ENCODE data around the gene KATNB1. TPM values are rescaled to one million over a fixed set of nuclear protein-coding genes. Genes with fewer than 3 reads are reported as not detected.
A peak's percentile ranks its signal among the peaks of the same experiment; 100 is the strongest.

The KATNB1 gene
- total RNA-seq, 1 experiment from 2014 or later, result 60.4 TPM

DNA sequence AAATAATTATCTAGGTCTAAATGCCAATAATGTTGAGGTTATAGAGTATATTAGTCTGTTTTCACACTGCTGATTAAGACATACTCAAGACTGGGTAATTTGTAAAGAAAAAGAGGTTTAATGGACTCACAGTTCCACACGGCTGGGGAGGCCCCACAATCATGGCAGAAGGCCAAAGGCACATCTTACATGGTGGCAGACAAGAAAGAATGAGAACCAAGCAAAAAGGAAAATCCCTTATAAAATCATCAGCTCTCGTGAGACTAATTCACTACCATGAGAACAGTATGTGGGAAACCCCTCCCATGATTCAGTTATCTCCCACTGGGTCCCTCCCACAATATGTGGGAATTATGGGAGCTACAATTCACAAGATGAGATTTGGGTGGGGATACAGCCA is 2.9 kb upstream of the KATNB1 start:
- H3K9me3 Mint-ChIP-seq, result no peaks in the 10 kb centered on the region; the same call in 1 of the 2 replicates
- TF ChIP-seq, protein P1, sequence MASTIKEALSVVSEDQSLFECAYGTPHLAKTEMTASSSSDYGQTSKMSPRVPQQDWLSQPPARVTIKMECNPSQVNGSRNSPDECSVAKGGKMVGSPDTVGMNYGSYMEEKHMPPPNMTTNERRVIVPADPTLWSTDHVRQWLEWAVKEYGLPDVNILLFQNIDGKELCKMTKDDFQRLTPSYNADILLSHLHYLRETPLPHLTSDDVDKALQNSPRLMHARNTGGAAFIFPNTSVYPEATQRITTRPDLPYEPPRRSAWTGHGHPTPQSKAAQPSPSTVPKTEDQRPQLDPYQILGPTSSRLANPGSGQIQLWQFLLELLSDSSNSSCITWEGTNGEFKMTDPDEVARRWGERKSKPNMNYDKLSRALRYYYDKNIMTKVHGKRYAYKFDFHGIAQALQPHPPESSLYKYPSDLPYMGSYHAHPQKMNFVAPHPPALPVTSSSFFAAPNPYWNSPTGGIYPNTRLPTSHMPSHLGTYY (CRISPR knock-in tag; IDR thresholded peaks at IDR 0.05), result no peak
- TF ChIP-seq ETV6 (CRISPR knock-in tag; IDR thresholded peaks at IDR 0.05) (no peak), STAT6 (CRISPR knock-in tag; conservative IDR thresholded peaks at IDR 0.05; ENCODE audit: low read depth) (no peak), ESRRA (CRISPR knock-in tag; IDR thresholded peaks at IDR 0.05; ENCODE audit: borderline replicate concordance) (no peak), KAT7 (CRISPR knock-in tag; IDR thresholded peaks at IDR 0.05; ENCODE audit: borderline replicate concordance) (no peak), E2F5 (CRISPR knock-in tag; IDR thresholded peaks at IDR 0.05) (no peak), SMAD3 (CRISPR knock-in tag; IDR thresholded peaks at IDR 0.05; ENCODE audit: borderline replicate concordance) (no peak), TEAD4 (CRISPR knock-in tag; IDR thresholded peaks at IDR 0.05) (no peak), ZNF263 (CRISPR knock-in tag; IDR thresholded peaks at IDR 0.05; ENCODE audit: low read depth) (no peak), TCF7 (CRISPR knock-in tag; IDR thresholded peaks at IDR 0.05; ENCODE audit: low read depth) (no peak), NFE2L1 (CRISPR knock-in tag; IDR thresholded peaks at IDR 0.05) (no peak), ZNF671 (CRISPR knock-in tag; IDR thresholded peaks at IDR 0.05) (no peak), IRF2 (CRISPR knock-in tag; IDR thresholded peaks at IDR 0.05; ENCODE audit: borderline replicate concordance, low read depth) (no peak), SMAD4 (CRISPR knock-in tag; IDR thresholded peaks at IDR 0.05) (no peak)
- TF ChIP-seq, protein P2, sequence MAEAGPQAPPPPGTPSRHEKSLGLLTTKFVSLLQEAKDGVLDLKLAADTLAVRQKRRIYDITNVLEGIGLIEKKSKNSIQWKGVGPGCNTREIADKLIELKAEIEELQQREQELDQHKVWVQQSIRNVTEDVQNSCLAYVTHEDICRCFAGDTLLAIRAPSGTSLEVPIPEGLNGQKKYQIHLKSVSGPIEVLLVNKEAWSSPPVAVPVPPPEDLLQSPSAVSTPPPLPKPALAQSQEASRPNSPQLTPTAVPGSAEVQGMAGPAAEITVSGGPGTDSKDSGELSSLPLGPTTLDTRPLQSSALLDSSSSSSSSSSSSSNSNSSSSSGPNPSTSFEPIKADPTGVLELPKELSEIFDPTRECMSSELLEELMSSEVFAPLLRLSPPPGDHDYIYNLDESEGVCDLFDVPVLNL (CRISPR knock-in tag; IDR thresholded peaks at IDR 0.05; ENCODE audit: borderline replicate concordance, low read depth), result no peak
- POLR2A ChIA-PET, result no interaction called here
- H3K27ac Mint-ChIP-seq, result no peak overlapping the region
- ATAC-seq (no peak), DNase-seq (ENCODE audit: low spot score) (no peak)
- CTCF ChIA-PET, result no interaction called here
- H3K36me3 Mint-ChIP-seq, result no peaks in the 10 kb centered on the region
- no peak overlapping the region for H3K4me3 Mint-ChIP-seq
- H3K27me3 Mint-ChIP-seq (ENCODE audit: low read depth), result peaks cover 3% of the 10 kb centered on the region; the same call in 1 of the 2 replicates
- peaks cover 16% of the 10 kb centered on the region for H3K4me1 Mint-ChIP-seq

- H3K36me3 Mint-ChIP-seq, result no peaks in the 10 kb centered on the region
- H3K27me3 Mint-ChIP-seq (ENCODE audit: low read depth), result peaks cover 3% of the 10 kb centered on the region; the same call in 1 of the 2 replicates
- H3K27ac Mint-ChIP-seq, result peak overlapping the region; percentile 99; the same call in 1 of the 2 replicates
- no peak for ATAC-seq
- H3K9me3 Mint-ChIP-seq, result no peaks in the 10 kb centered on the region; the same call in 1 of the 2 replicates
- peaks cover 16% of the 10 kb centered on the region for H3K4me1 Mint-ChIP-seq
- ChIA-PET CTCF (interaction anchor here (1.2 to 3.0 kb wide), 9 partner anchors 10 to 298 kb away, joined by 4 to 19 read pairs (median 10); partner anchors contain the start of gene ADGRG3), POLR2A (interaction anchor here (1.5 to 1.9 kb wide), 2 partner anchors 51 to 59 kb away, joined by 4 to 5 read pairs; no protein-coding TSS in a partner anchor)
- peak overlapping the region; percentile 98 for H3K4me3 Mint-ChIP-seq
- DNase-seq (ENCODE audit: low spot score), result no peak
- TF ChIP-seq TEAD1 (CRISPR knock-in tag; IDR thresholded peaks at IDR 0.05) (no peak), IRF2 (CRISPR knock-in tag; IDR thresholded peaks at IDR 0.05; ENCODE audit: borderline replicate concordance, low read depth) (no peak), ZNF263 (CRISPR knock-in tag; IDR thresholded peaks at IDR 0.05; ENCODE audit: low read depth) (no peak), CBFB (CRISPR knock-in tag; IDR thresholded peaks at IDR 0.05; ENCODE audit: low read depth) (no peak), CREB1 (CRISPR knock-in tag; IDR thresholded peaks at IDR 0.05) (no peak), ZNF138 (CRISPR knock-in tag; conservative IDR thresholded peaks at IDR 0.05) (no peak), PREB (CRISPR knock-in tag; IDR thresholded peaks at IDR 0.05; ENCODE audit: borderline replicate concordance) (no peak), TCF7 (CRISPR knock-in tag; IDR thresholded peaks at IDR 0.05; ENCODE audit: low read depth) (no peak)
- TF ChIP-seq, protein P3, sequence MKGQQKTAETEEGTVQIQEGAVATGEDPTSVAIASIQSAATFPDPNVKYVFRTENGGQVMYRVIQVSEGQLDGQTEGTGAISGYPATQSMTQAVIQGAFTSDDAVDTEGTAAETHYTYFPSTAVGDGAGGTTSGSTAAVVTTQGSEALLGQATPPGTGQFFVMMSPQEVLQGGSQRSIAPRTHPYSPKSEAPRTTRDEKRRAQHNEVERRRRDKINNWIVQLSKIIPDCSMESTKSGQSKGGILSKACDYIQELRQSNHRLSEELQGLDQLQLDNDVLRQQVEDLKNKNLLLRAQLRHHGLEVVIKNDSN (CRISPR knock-in tag; IDR thresholded peaks at IDR 0.05), result no peak
- TF ChIP-seq, protein P4, sequence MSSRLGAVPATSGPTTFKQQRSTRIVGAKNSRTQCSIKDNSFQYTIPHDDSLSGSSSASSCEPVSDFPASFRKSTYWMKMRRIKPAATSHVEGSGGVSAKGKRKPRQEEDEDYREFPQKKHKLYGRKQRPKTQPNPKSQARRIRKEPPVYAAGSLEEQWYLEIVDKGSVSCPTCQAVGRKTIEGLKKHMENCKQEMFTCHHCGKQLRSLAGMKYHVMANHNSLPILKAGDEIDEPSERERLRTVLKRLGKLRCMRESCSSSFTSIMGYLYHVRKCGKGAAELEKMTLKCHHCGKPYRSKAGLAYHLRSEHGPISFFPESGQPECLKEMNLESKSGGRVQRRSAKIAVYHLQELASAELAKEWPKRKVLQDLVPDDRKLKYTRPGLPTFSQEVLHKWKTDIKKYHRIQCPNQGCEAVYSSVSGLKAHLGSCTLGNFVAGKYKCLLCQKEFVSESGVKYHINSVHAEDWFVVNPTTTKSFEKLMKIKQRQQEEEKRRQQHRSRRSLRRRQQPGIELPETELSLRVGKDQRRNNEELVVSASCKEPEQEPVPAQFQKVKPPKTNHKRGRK (CRISPR knock-in tag; IDR thresholded peaks at IDR 0.05; ENCODE audit: borderline replicate concordance), result no peak
These were observed 1.2 kb upstream of the KATNB1 start for GRCh38 chr16:57734308-57734924.
